ENCODE measurements around the gene NCCRP1.

DNA sequence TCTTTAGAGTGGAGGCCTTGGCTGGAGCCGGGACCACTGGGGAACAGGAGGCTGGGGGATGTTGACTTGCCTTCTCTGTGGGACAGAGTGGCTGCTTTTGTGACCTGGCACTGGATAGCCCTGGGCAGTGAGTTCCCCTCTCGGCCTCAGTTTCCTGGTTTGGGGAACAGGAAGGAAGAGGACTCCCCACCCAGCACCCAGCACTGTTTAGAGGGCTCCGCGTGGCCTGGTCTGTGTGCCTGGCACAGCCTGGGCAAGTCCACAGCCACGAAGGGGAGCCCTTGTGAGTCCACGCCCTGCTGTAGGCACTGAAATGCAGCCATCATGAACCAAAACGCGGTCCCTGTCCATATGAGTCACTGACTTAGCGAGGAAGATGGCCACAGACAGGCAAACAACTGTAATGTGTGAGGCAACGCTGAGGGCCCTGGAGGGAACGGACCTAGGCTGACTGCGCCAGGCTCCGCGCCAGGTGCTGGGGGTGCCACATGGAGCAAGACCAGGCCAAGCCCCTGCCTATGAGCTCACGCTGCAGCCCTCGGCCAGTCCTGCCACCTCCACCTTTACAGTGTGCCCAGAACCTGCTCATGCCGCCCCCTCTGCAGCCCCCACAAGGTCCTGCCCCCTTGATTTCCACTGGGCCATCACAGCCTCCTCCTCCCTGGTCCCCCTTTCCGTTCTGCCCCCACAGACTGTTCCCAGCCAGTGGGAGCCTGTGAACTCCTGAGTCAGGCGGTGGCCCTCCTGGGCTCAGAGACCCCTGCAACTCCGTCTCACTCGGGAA, 35.7 kb upstream of the NCCRP1 start:
- TF ChIP-seq, protein P1, sequence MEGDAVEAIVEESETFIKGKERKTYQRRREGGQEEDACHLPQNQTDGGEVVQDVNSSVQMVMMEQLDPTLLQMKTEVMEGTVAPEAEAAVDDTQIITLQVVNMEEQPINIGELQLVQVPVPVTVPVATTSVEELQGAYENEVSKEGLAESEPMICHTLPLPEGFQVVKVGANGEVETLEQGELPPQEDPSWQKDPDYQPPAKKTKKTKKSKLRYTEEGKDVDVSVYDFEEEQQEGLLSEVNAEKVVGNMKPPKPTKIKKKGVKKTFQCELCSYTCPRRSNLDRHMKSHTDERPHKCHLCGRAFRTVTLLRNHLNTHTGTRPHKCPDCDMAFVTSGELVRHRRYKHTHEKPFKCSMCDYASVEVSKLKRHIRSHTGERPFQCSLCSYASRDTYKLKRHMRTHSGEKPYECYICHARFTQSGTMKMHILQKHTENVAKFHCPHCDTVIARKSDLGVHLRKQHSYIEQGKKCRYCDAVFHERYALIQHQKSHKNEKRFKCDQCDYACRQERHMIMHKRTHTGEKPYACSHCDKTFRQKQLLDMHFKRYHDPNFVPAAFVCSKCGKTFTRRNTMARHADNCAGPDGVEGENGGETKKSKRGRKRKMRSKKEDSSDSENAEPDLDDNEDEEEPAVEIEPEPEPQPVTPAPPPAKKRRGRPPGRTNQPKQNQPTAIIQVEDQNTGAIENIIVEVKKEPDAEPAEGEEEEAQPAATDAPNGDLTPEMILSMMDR (conservative IDR thresholded peaks at IDR 0.05): no peak
- TF ChIP-seq EZH2 (IDR thresholded peaks at IDR 0.05; ENCODE audit: low read depth): no peak

All from PC-9 (cell line).